CD4-positive, alpha-beta T cell (primary cell): ENCODE measurements around the gene TPRG1L. TPM values are rescaled to one million over a fixed set of nuclear protein-coding genes. Genes with fewer than 3 reads are reported as not detected.

Source experiments
- ATAC-seq: fragments of 200-7000 bp; cut with Tn5 transposase; one replicate; pipeline ENCODE4 v1.10.0; 2022; ENCODE audit warnings: mild to moderate bottlenecking; ENCODE audit not compliant: poor library complexity
- CTCF ChIA-PET: fragments of 350-600 bp; sonication (Branson Sonifier 250); formaldehyde crosslinking; loops from one replicate; lab custom pipeline; 2021; ENCODE audit warnings: antibody characterized with exemption, inconsistent platforms; lab: Charles Lee
- POLR2A ChIA-PET: fragments of 350-600 bp; sonication (Branson Sonifier 250); formaldehyde crosslinking; loops from one replicate; lab custom pipeline; 2021; ENCODE audit warnings: antibody characterized with exemption, inconsistent platforms; lab: Charles Lee
- DNase-seq, 14 experiments: peaks; one replicate each; pipeline ENCODE4 v3.0.0-alpha.2; 2013 to 2020; ENCODE audit warnings: mixed read lengths in 2 of 14
- H3K27ac ChIP-seq, 2 donors: one replicate each; pipeline versions ENCODE4 v1.5.1 to v1.7.0; 2013; ENCODE audit warnings: low read length in 2 of 2, low read depth in 1 of 2, mild to moderate bottlenecking in 1 of 2
- H3K27me3 ChIP-seq, 2 experiments: 1 replicate in 1 of 2; 2 replicates in 1 of 2; pipeline versions ENCODE4 v1.6.1 to v1.7.0; 2013; ENCODE audit warnings: low read length in 2 of 2, control low read depth in 1 of 2, mild to moderate bottlenecking in 1 of 2, moderate library complexity in 1 of 2; ENCODE audit not compliant: insufficient read depth in 2 of 2, control insufficient read depth in 1 of 2
- H3K36me3 ChIP-seq: one replicate; pipeline ENCODE4 v1.6.1; 2013; ENCODE audit warnings: low read length, control low read depth; ENCODE audit not compliant: insufficient read depth
- H3K4me1 ChIP-seq: one replicate; pipeline ENCODE4 v1.6.1; 2013; ENCODE audit warnings: low read length, control low read depth; ENCODE audit not compliant: insufficient read depth
- H3K4me3 ChIP-seq: one replicate; pipeline ENCODE4 v1.5.1; 2013; ENCODE audit warnings: mild to moderate bottlenecking, low read length, moderate library complexity
- H3K9me3 ChIP-seq, 2 experiments: 1 replicate in 1 of 2; 2 replicates in 1 of 2; pipeline versions ENCODE4 v1.6.1 to v1.7.0; 2013; ENCODE audit warnings: low read length in 2 of 2, mild to moderate bottlenecking in 2 of 2, control low read depth in 1 of 2, moderate library complexity in 1 of 2; ENCODE audit not compliant: control insufficient read depth in 1 of 2, insufficient read depth in 1 of 2
- H3K27ac Mint-ChIP-seq: one replicate; pipeline ENCODE4 v1.8.0; 2020; ENCODE audit warnings: mixed read lengths
- H3K27me3 Mint-ChIP-seq: one replicate; pipeline ENCODE4 v1.8.0; 2021; ENCODE audit warnings: mixed read lengths
- H3K36me3 Mint-ChIP-seq: one replicate; pipeline ENCODE4 v1.8.0; 2021; ENCODE audit warnings: low read depth, mixed read lengths
- H3K4me1 Mint-ChIP-seq: one replicate; pipeline ENCODE4 v1.8.0; 2021; ENCODE audit warnings: low read depth, mixed read lengths
- H3K4me3 Mint-ChIP-seq: one replicate; pipeline ENCODE4 v1.8.0; 2020; ENCODE audit warnings: mild to moderate bottlenecking, mixed read lengths
- H3K9me3 Mint-ChIP-seq: one replicate; pipeline ENCODE4 v1.8.0; 2020; ENCODE audit warnings: mixed read lengths
- intact Hi-C, 2 experiments: fragments of 100-400 bp; cut with DNase I in 1 of 2; cut with micrococcal nuclease in 1 of 2; formaldehyde crosslinking; loops; one replicate each; pipeline versions ENCODE4 v1.15.1 to v1.9.0; 2023 to 2025; cut with DNase I, micrococcal nuclease
- total RNA-seq, 174 experiments: library from RNA in 2 of 174; stranded (reverse) in 2 of 174; gene quantifications; one replicate each; pipeline ENCODE4 v1.2.3 and lab custom pipeline; 2021 to 2026
- TF ChIP-seq, protein P1 (sequence below): fragments of 200-600 bp; IDR thresholded peaks from one replicate; pipeline ENCODE4 v1.8.0; 2022; ENCODE audit warnings: antibody characterized with exemption, mild to moderate bottlenecking

TPRG1L gene
- total RNA-seq, 2 experiments from 2014 or later = 46.5 to 48.3 TPM

DNA sequence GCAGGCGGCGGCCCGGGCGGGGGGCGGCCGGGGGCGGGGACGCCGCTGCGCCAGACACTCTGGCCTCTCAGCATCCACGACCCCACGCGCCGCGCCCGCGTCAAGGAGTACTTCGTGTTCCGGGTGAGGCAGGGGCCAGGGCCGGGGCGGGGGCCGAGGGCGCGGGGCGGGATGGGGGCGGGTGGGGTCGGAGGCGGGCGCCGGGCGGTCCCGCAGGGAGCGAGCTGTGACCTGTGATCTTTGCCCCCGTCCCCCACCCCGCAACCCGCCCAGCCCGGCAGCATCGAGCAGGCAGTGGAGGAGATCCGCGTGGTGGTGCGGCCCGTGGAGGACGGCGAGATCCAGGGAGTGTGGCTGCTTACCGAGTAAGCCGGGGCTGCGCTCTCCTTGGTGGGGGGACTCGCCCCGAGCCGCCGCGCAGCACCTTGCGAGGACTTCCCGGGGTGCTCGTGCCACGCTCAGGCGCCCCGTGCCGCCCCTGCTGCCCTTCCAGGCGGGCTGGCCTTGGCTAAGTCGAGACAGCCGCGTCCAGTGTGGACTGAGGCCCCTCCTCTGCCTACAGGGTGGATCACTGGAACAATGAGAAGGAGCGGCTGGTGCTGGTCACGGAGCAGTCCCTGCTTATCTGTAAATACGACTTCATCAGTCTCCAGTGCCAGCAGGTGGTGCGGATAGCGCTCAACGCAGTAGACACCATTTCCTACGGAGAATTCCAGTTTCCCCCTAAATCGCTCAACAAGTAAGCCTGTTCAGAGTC, 514 bp downstream of the TPRG1L start:
- H3K9me3 ChIP-seq = no peaks in the 10 kb centered on the region
- H3K27me3 ChIP-seq = no peaks in the 10 kb centered on the region
- intact Hi-C loops = loop anchor here in 1 of 2 experiments (2.0 to 10.0 kb wide), 2 partner anchors 171 to 279 kb away; partner anchors contain the start of genes C1orf174 and LRRC47
- Mint-ChIP-seq H3K27ac (peak overlapping the region; percentile 98), H3K9me3 (no peaks in the 10 kb centered on the region), H3K4me1 (peaks cover 45% of the 10 kb centered on the region), H3K36me3 (peaks cover 44% of the 10 kb centered on the region), H3K27me3 (no peaks in the 10 kb centered on the region), H3K4me3 (peak overlapping the region; percentile 96)
- TF ChIP-seq, protein P1, sequence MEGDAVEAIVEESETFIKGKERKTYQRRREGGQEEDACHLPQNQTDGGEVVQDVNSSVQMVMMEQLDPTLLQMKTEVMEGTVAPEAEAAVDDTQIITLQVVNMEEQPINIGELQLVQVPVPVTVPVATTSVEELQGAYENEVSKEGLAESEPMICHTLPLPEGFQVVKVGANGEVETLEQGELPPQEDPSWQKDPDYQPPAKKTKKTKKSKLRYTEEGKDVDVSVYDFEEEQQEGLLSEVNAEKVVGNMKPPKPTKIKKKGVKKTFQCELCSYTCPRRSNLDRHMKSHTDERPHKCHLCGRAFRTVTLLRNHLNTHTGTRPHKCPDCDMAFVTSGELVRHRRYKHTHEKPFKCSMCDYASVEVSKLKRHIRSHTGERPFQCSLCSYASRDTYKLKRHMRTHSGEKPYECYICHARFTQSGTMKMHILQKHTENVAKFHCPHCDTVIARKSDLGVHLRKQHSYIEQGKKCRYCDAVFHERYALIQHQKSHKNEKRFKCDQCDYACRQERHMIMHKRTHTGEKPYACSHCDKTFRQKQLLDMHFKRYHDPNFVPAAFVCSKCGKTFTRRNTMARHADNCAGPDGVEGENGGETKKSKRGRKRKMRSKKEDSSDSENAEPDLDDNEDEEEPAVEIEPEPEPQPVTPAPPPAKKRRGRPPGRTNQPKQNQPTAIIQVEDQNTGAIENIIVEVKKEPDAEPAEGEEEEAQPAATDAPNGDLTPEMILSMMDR = no peak
- CTCF ChIA-PET = interaction anchor here (1.2 to 1.3 kb wide), 2 partner anchors 25 to 93 kb away, joined by 3 read pairs; partner anchors contain the start of gene WRAP73
- peak; percentile 13 for ATAC-seq
- POLR2A ChIA-PET = interaction anchor here (1.5 kb wide), 1 partner anchor 24 kb away, joined by 4 read pairs; no protein-coding TSS in a partner anchor
- peak overlapping the region in 1 of 2 donors; percentile 2 for H3K27ac ChIP-seq
- H3K4me1 ChIP-seq = peaks cover 35% of the 10 kb centered on the region
- H3K36me3 ChIP-seq = peaks cover 39% of the 10 kb centered on the region
- peak in 4 of 14 experiments; percentile 31 to 70 (median 48) for DNase-seq
- H3K4me3 ChIP-seq = peak overlapping the region; percentile 93

DNA sequence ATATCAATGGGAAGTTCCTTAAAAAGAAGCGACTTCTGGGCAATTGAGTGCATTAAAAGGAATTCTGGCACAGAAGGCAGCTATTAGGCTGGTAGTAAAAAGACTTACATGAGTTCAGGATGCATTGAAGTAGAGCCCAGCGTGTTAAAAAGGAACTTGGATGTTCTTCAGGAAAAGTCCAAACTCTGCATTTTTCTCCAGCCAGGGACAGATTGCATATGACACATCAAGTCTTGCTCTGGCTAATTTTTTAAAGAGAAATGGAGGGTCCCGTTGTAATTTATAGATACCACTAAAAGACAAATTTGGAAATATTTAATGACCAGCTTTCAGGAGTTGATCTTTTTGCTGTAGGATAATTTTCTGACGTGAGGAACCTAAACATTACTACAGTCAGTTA, 1.2 kb downstream of the TPRG1L start:
- CTCF ChIA-PET = interaction anchor here (1.2 to 1.3 kb wide), 2 partner anchors 24 to 93 kb away, joined by 3 read pairs; partner anchors contain the start of gene WRAP73
- H3K36me3 ChIP-seq = peaks cover 42% of the 10 kb centered on the region
- no peak for DNase-seq
- Mint-ChIP-seq H3K27ac (peak overlapping the region; percentile 98), H3K4me1 (peaks cover 38% of the 10 kb centered on the region), H3K4me3 (peak overlapping the region; percentile 86), H3K36me3 (peaks cover 46% of the 10 kb centered on the region), H3K27me3 (no peaks in the 10 kb centered on the region), H3K9me3 (no peaks in the 10 kb centered on the region)
- intact Hi-C loops = loop anchor here in 1 of 2 experiments (10.0 kb wide), 1 partner anchor 279 kb away; the partner anchor contains the start of gene C1orf174
- H3K4me3 ChIP-seq = no peak overlapping the region
- POLR2A ChIA-PET = interaction anchor here (1.5 kb wide), 1 partner anchor 23 kb away, joined by 4 read pairs; no protein-coding TSS in a partner anchor
- H3K27ac ChIP-seq = no peak overlapping the region
- no peaks in the 10 kb centered on the region for H3K27me3 ChIP-seq
- TF ChIP-seq, protein P1 = no peak
- ATAC-seq = no peak
- no peaks in the 10 kb centered on the region for H3K9me3 ChIP-seq
- H3K4me1 ChIP-seq = peaks cover 33% of the 10 kb centered on the region

DNA sequence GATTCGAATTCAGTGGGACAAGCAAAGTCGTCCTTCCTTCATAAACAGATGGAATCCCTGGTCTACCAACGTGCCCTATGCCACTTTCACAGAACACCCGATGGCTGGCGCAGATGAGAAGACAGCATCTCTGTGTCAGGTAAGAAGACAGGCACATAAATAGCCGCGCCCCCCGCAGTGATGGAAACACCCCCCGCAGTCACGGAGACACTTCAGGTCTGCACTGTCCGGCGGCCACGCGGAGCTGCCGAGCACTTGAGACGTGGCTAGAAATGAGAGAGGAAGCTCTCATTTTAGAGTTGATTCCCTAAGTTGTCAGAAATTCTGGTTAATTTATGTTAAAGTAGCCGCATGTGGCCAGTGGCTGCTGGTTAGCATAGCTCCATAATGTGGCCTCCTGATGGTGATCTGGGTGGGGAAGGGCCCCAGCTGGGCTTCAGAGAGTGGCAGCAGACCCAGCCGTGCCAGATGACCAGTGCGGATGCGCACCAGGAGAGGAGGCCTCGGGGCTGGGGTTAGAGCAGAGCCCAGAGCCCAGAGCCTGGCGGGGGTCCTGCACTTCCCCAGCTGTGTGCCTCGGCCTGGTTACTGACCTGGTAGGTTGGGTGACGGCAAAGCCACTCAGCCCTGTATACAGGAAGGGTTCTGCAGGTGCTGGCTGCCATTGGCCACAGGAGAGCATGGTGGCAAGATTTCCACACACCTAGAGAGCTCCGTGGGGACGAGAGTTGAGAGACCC, 2.9 kb downstream of the TPRG1L start:
- intact Hi-C loops = loop anchor here in 1 of 2 experiments (10.0 kb wide), 1 partner anchor 277 kb away; the partner anchor contains the start of gene C1orf174

More for the DNA sequence above, 2.9 kb downstream of the TPRG1L start:
- TF ChIP-seq, protein P1 = no peak
- no peak for DNase-seq
- no peak for ATAC-seq
- peaks cover 28% of the 10 kb centered on the region for H3K4me1 ChIP-seq
- Mint-ChIP-seq H3K4me3 (no peak overlapping the region), H3K27ac (peak overlapping the region; percentile 47), H3K9me3 (no peaks in the 10 kb centered on the region), H3K27me3 (no peaks in the 10 kb centered on the region), H3K36me3 (peaks cover 46% of the 10 kb centered on the region), H3K4me1 (peaks cover 32% of the 10 kb centered on the region)
- ChIA-PET CTCF (no interaction called here), POLR2A (interaction anchor here (0.6 kb wide), 1 partner anchor 96 kb away, joined by 3 read pairs; no protein-coding TSS in a partner anchor)
- H3K27ac ChIP-seq = no peak overlapping the region
- no peaks in the 10 kb centered on the region for H3K9me3 ChIP-seq
- H3K36me3 ChIP-seq = peaks cover 52% of the 10 kb centered on the region
- no peaks in the 10 kb centered on the region for H3K27me3 ChIP-seq
- no peak overlapping the region for H3K4me3 ChIP-seq
